Activated gamma-delta T cell treated with anti-CD3 and anti-CD28 coated beads, Interleukin-2, amount 50 U/mL, for 16 hours (primary cell): Measurements from ENCODE around the gene ROMO1.
"Not testable (repeated sequence)": the region's sequence is repeated elsewhere in the genome, so short reads cannot be mapped to it uniquely, and the experiment has no call there.

ENCODE experiments used
- DNase-seq: peaks from one replicate; pipeline ENCODE4 v3.0.0-alpha.2; 2020; ENCODE audit warnings: low read depth

Gene ROMO1

DNA sequence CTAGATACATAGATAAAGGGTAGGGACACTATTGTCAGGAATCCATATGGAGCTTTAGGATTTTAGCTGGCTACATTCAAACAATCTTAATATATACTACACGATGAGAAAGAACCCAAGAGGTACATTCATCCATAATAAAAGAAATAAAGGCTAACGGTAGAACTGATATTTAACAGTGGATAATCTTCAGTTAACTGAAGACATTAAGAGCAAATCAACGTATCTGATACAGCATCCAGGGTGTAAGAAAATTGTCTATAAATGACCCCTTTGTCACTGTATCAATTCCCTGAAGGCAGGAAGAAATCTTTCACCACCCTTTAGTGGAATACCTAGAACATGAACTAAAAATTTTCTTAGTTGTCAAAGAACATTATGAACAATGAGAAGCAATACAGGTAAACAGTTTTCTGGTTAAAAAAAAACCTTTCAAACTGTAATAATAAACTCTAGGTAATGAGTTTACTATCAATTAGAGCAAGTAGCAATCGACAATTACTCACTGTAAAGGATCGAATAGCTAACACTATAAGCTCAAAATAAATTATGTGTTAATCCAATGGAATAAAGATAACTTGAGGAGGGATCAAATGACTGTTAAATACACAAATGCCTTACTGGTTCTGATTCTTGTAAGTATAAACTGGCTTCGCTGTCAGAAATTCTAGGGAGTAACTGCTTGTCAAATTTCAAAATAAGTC is 11.8 kb downstream of the ROMO1 start:
- no peak for DNase-seq

DNA sequence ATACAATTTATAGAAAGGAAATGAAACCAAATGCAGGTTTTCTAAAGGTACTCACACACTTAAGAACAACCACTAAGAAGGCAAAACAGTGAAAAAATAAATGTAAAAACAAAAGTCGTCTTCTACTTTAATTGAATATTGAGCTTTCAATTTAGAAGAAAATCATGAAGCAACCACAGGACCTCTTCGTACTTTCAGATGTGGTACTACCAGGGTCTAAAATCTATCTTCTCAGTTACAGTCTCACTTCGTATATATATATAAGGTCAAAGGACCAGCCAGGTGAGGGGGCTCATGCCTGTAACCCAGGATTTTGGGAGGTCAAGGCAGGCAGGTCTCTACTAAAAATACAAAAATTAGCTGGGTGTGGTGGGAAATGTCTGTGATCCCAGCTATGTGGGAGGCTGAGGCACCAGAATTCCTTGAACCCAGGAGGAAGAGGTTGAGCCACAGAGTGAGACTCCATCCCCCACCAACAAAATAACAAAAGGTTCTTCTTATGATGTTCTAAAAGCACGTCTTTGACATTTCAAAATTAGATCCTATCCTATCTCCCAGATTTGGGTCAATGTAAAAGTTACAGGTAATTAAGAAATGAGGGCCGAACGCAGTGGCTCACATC is 12.5 kb downstream of the ROMO1 start:
- DNase-seq: no peak

DNA sequence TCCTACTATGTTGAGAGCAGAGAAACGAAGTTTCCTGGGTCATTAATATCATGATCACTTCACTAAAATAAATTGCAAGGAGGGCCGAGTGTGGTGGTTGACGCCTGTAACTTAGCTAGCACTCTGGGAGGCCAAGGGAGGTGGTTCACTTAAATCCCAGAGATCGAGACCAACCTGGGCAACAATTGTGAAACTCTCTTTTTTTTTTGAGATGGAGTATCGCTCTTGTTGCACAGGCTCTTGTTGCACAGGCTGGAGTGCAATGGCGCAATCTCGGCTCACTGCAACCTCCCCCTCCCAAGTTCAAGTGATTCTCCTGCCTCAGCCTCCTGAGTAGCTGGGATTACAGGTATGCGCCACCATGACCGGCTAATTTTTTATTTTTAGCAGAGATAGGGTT is 13.9 kb downstream of the ROMO1 start:
- DNase-seq: not testable (repeated sequence)

DNA sequence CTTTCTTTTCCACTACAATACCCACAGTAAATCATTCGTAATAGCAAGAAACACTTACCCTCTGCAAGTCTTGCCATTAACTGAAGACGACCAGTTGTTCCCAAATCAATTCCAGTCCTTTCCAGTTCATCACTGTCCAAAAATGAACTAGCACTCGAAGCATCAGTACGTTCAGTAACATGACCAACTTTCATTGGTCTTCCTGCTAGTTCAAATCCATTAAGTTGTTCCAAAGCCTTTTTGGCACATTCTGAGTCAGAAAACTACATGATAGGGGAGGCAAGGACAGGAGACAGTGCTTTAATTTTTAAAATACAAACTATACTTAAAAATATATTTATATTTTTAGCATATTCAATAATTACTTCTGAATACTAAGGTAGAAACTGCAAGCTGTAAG is 14.9 kb downstream of the ROMO1 start:
- DNase-seq: no peak

DNA sequence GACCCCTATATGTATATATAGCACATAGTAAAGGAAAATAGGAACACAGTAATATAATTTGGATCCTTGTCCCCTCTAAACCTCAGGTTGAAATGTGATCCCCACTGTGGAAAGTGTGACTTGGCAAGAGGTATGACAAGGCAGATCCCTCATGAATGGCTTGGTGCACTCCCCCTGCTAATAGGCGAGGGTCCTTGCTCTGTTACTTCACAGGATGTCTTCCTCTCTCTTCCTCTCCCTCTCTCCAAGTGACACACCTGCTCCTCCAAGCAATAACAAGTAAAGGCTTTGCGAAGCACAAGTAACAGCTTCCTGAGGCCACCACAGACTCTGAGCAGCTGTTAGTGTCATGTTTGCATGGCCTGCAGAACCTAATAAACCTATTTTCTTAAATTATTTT is 16.4 kb downstream of the ROMO1 start:
- DNase-seq: no peak

DNA sequence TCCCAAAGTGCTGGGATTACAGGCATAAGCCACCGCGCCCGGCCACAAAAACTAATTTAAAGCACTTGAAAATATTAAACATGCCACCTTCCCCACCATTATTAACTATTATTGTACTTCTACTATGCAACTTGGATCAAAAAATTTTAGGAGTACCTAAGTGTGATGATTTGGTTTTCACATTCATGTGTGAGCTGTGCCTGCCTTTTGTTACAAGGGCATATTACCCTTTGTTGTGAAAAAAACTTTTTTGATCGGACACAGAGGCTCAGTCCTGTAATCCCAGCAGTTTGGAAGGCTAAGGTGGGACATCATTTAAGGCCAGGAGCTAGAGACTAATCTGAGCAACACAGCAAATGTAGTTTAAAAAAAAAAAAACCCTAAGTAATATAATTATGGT is 17.1 kb downstream of the ROMO1 start:
- DNase-seq: no peak

DNA sequence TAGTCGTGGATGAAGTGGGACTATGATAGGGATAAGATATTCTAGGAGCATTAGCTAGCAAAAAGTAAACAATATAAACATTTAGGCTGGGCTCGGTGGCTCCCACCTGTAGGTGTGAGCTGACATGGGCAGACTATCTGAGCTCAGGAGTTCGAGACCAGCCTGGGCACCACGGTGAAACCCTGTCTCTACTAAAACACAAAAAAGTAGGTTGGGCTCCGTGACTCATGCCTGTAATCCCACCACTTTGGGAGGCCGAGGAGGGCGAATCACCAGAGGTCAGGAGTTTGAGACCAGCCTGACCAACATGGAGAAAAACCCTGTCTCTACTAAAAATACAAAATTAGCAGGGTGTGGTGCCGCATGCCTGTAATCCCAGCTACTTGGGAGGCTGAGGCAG is 19.1 kb downstream of the ROMO1 start:
- not testable (repeated sequence) for DNase-seq

DNA sequence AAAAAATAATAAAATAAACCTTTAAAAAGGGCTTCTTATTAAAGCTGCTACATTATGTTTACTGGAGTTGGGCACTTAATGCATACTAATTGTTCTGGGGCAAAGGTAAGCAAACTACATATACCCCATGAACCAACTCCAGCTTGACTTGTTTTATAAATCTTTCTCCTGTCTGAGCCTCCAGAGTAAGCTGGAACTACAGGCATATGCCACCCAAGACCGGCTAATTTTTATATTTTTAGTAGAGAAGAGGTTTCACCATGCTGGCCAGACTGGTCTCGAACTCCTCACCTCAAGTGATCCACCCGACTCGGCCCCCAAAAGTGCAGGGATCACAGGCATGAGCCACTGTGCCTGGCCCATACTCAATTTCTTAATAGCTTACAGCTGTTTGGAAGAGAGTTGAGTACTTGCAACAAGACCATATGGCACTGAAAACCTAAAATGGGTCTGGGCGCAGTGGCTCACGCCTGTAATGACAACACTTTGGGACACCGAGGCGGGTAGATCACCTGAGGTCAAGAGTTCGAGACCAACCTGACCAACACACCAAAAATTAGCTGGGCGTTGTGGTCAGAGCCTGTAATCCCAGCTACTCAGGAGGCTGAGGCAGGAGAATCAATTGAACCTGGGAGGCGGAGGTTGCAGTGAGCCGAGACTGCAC is 19.9 kb downstream of the ROMO1 start:
- no peak for DNase-seq

DNA sequence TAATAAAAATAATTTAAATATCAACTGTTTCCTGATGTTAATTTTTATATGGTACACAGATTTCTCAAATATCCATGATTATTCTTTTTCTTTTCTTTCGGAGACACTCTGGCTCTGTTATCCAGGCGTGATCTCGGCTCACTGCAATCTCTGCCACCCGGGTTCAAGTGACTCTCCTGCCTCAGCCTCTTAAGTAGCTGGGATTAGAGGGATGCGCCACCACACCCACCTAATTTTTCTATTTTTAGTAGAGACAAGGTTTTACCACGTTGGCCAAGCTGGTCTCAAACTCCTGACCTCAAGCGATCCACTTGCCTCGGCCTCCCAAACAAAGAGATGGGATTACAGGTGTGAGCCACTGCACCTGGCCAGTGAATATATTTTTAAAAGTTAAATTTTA is 20.5 kb downstream of the ROMO1 start:
- no peak for DNase-seq

DNA sequence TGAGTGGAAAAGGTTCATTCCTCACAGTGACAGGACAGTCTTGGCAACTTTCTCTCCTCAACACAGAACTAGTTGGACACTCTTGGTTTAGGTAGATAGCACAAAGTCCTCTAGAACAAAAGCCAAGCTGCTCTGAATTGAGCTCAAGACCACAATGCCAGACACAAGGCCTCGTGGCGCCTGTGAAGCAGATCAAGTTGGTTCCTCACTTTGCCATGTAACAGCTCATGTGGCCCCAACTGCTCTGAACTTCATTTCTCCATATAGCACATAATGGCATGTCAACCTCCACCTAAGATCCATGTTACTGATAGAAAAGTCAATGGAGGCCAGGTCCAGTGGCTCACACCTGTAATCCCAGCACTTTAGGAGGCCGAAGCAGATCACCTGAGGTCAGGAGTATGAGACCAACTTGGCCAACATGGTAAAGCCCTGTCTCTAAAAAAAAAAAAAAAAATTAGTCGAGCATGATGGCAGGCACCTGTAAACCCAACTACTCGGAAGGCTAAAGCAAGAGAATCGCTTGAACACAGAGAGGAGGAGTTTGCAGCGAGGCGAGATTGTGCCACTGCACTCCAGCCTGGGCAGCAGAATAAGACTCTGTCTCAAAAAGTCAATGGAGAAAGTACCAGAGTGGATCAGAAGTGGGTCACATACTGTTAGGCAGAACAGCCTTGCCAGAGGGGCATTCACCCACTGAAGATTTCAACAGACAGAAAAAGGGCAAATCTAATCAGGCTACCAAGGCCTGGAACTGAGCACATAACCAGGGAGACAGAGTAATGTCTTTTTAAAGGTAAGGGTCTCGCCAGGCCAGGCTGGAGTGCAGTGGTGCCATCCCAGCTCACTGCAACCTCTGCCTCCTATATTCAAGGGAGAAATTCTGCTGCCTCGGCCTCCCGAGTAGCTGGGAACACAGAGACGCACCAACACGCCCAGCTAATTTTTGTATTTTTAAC is 21.2 kb downstream of the ROMO1 start:
- no peak for DNase-seq

DNA sequence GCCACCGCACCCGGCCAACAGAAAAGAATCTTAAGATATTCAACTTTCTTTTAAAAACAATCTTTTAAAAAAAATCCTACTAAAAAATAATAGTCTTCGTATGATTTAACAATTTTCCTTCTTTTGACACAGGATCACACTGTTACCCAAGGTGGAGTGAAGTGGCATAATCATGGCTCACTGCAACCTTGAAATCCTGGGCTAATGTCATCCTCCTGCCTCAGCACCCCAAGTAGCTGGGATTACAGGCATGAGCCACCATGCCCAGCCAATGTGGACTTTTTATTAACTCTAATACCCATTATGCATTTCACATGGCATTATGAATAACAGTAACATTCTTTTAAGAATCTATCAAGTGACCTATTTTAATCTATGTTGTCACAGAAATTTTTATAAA is 22.0 kb downstream of the ROMO1 start:
- DNase-seq: no peak

DNA sequence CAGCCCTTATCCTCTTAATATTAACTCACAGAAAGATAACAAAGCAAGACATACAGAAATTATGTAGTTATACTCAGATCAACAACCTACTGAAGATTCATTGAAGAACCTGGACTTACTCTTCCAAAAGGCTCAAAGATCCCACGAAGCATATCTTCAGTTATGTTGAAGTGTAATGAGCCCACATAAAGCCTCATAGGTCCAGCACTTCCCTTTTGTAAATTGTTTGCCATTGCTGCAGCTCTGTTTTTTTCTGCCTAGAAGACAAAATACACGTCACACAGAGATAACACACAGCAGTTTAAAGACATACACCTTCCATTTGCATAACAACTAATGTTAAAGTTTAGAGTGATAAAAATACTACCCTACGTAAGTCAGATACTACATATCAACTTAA is 22.4 kb downstream of the ROMO1 start:
- no peak for DNase-seq

DNA sequence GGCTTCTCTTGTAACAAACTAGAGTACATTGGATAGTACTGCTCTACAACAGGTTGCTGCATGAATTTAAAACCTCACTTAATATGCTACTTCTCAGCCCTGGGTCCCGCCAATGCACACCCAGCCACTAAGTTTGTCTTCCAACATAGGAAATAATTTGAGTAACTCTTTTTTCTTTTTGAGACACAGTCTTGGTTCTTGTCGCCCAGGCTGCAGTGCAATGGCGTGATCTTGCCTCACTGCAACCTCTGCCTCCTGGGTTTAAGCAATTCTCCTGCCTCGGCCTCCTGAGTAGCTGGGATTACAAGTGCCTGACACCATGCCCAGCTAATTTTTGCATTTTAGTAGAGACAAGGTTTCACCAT is 24.1 kb downstream of the ROMO1 start:
- not testable (repeated sequence) for DNase-seq

DNA sequence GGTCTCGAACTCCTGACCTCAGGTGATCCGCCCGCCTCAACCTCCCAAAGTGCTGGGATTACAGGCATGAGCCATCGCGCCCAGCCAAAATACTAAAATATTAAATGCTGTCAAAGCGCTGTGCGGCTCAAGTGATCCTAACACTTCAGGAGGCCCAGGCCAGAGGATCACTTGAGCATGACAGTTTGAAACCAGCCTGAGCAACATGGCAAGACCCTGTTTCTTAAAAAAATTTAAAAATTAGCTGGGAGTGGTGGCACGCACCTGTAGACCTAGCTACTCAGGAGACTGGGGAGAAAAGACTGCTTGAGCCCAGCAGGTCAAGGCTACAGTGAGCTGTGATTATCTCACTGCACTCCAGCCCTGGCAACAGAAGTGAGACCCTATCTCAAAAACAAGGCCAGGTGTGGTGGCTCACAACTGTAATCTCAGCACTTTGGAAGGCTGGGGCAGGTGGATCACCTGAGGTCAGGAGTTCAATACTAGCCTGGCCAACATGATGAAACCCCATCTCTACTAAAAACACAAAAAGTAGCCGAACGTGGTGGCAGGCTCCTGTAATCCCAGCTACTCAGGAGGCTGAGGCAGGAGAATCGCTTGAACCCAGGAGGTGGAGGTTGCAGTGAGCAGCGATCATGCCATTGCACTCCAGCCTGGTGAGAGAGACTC is 24.6 kb downstream of the ROMO1 start:
- not testable (repeated sequence) for DNase-seq

DNA sequence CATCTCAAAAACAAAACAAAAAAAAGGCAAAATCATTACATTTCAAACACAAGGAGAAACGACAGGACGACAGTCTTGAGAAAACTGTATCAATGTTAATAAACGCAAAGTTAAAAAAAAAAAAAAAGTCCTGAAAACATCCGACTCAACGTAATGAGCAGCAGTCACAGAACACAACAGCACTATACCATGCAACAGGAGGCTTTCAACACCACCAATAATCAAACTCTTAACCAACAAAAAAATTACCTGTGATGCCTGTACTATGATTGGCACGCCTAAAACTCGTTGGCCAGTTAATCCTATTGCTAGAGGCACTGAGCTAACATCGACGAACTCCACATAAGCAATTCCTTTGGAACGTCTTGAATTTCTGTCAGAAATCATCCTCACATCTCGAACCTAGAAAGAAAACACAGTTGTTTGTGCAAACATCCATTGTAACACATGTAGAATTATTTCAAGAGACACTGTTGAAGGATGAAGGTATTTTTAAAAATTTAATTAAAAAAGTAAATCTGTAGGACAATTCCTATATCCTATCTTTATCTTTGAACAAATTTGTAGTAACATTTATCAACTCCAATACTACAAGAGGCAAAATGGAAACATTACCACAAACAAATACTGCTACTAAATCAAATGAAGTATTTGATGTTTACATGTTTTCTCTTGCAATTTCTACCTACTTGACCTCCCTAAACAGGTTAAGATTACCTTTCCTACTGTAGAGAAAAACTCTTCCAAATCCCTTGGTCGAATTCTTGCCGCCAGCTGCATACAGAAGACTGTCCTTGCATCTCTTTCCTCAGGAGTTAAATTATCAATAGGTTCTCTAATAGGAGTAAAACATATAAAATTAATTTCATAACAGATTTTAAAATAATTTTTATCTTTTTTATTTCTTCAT is 25.4 kb downstream of the ROMO1 start:
- no peak for DNase-seq

DNA sequence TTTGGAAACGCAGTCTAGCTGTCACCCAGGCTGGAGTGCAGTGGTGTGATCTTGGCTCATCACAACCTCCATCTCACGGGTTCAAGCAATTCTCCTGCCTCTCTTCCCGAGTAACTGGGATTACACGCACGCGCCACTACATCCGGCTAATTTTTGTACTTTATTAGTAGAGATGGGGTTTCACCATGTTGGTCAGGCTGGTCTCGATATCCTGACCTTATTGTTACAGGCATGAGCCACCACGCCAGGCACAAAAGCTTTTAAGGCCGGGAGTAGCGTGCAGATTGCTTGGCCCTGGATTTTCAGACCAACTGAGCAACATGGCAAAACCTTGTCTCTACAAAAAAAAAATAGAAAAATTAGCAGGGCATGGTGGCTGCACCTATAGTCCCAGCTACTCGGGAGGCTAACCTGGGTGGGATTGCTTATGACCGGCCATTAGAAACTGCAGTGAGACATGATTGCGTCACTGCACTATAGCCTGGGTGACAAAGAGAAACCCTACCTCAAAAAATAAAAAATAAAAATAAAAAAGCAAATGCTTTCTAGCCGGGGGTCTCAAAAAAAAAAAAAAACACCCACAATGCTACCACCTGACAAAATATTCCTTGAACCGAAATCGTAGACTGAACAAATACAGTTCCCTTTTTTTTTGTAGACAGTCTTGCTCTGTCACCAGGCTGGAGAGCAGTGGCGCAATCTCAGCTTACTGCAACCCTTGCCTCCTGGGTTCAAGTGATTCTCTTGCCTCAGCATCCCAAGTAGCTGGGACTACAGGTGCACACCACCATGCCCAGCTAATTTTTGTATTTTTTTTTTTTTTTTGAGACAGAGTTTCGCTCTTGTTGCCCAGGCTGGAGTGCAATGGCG is 27.9 kb downstream of the ROMO1 start:
- no peak for DNase-seq

DNA sequence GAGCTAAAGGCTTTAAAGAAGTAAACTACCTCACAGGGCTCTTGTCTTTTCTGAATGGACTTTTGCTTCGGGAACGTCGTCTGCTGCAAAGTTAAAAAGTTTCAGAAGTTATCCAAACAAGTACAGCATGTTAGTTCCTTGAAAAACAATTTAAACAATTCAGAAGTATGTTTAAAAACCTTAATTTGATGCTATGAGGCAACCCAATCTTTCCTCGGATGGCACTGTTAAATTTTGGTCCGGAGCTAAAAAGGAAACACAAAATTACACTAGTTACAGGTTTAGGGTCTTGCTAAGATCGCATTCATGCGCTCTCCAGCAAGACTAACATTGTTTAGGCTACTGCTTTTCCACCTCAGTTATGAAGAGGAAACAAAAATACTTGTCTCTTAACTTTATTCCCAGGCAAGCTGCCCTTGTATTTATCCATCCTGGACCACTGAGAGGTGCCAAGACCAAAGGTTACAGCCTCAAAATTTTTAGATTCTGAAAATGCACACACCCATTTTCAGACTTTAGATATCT is 30.1 kb downstream of the ROMO1 start:
- DNase-seq: no peak

DNA sequence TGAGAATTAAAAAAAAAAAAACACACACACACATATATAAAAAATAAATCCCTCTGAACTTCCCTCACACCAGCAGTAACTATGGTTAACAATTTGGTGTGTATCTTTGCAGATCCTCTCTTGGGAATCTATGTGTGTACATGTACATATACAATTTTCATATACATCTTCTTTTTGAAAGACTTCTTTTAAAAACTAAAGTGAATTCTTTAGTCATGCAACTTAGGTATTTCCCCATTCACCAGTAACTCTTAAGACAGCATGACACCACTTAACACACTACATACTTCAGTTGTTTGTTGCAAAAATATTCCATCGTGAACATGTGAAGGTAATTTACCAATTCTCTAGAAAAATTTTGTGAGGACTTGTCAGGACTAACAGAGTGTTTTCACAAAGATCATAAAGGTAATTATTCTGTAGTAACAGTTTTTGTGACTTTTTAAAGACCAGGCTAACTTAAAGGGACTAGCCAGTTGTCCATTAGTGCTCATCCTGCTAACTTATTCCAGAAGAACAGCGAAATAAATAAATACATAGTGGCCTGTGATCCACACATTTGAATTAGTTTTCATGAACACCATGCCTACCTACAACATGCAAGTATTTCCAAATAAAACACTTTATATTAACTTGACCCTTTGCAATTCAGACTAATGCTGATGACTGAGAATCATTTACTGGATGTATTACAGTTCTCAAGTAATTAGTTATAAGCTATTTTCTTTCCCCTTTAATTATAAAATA is 30.8 kb downstream of the ROMO1 start:
- DNase-seq: no peak
